Astrocyte (in vitro differentiated cells and primary cell): ENCODE data around the gene SEC23B.

ENCODE experiments used
- EZH2 ChIP-seq: IDR thresholded peaks from 2 replicates; pipeline ENCODE4 v1.6.1; 2012; ENCODE audit warnings: mild to moderate bottlenecking, low read length, inconsistent platforms; ENCODE audit not compliant: insufficient read depth
- TF ChIP-seq, protein P1 (sequence below): IDR thresholded peaks from 2 replicates; pipeline ENCODE4 v1.5.1; 2011; ENCODE audit warnings: low read depth, mild to moderate bottlenecking, inconsistent platforms, low read length, moderate library complexity; ENCODE audit not compliant: insufficient read depth

DNA sequence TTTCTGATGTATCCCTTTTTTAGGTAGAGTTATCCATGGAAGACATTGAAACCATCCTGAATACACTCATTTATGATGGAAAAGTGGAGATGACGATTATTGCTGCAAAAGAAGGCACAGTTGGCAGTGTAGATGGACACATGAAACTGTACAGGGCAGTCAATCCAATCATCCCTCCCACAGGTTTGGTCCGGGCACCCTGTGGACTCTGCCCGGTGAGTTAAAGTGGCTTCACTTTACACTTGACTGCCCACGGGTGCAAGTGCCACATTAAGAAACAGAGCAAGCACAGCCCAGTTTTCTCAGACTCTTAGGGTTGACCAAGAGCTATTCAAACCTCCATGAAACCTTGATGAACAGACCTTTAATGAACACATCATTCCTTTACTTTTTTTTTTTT, 26.1 kb upstream of the SEC23B start:
- TF ChIP-seq, protein P1, sequence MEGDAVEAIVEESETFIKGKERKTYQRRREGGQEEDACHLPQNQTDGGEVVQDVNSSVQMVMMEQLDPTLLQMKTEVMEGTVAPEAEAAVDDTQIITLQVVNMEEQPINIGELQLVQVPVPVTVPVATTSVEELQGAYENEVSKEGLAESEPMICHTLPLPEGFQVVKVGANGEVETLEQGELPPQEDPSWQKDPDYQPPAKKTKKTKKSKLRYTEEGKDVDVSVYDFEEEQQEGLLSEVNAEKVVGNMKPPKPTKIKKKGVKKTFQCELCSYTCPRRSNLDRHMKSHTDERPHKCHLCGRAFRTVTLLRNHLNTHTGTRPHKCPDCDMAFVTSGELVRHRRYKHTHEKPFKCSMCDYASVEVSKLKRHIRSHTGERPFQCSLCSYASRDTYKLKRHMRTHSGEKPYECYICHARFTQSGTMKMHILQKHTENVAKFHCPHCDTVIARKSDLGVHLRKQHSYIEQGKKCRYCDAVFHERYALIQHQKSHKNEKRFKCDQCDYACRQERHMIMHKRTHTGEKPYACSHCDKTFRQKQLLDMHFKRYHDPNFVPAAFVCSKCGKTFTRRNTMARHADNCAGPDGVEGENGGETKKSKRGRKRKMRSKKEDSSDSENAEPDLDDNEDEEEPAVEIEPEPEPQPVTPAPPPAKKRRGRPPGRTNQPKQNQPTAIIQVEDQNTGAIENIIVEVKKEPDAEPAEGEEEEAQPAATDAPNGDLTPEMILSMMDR = no peak
- no peak for TF ChIP-seq EZH2
